Measurements from ENCODE around the gene CUL4A.

DNA sequence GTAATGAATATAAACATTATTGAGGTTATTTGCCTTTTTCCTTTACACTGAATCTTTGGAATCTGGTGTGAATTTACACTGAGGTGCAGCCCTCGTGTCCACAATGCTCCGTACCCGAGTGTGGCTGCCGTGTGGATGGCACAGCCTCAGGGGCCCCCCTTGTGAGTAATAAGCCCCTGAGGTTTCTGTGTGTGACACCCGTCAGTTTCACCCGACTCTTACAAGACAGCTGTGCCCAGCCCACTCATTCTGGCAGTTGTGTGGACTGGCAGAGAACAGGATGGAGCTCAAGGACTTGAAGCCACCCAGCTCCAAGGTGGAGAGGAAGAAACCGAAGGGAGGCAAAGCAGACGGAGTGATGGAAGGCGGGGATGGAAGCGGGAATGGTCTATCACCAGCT, 43.1 kb upstream of the CUL4A start:
- TF ChIP-seq POLR2A (IDR thresholded peaks at IDR 0.05; ENCODE audit: low read length): no peak
- no peak for TF ChIP-seq GATA1 (IDR thresholded peaks at IDR 0.05; ENCODE audit: low read depth, low read length)

Measured in erythroblast (primary cell).